Mesothelial cell of epicardium (in vitro differentiated cells): ENCODE results near the gene FIGNL2. TPM values are rescaled to one million over a fixed set of nuclear protein-coding genes. Genes with fewer than 3 reads are reported as not detected.

Experiments
- DNase-seq, 2 experiments: peaks; one replicate each; pipeline ENCODE4 v3.0.0; 2021; ENCODE audit warnings: low spot score in 2 of 2; ENCODE audit not compliant: unreplicated experiment in 2 of 2
- H3K27ac Mint-ChIP-seq: 2 replicates; pipeline ENCODE4 v1.8.0; 2021; ENCODE audit warnings: mixed read lengths
- H3K27me3 Mint-ChIP-seq: 2 replicates; pipeline ENCODE4 v1.8.0; 2021; ENCODE audit warnings: low read depth, mixed read lengths
- H3K36me3 Mint-ChIP-seq: 2 replicates; pipeline ENCODE4 v1.8.0; 2021; ENCODE audit warnings: mixed read lengths
- H3K4me1 Mint-ChIP-seq: 2 replicates; pipeline ENCODE4 v1.8.0; 2021; ENCODE audit warnings: mixed read lengths
- H3K4me3 Mint-ChIP-seq: 2 replicates; pipeline ENCODE4 v1.8.0; 2021; ENCODE audit warnings: mild to moderate bottlenecking, moderate library complexity, mixed read lengths
- H3K9me3 Mint-ChIP-seq: 2 replicates; pipeline ENCODE4 v1.8.0; 2021; ENCODE audit warnings: mixed read lengths
- total RNA-seq: library from RNA; stranded (reverse); gene quantifications from 3 replicates; pipeline ENCODE4 v1.2.1, GENCODE V29; 2021
- TF ChIP-seq, protein P1 (sequence below): fragments of 200-600 bp; sonication (generic); IDR thresholded peaks from one replicate; pipeline ENCODE4 v1.5.0; 2021; ENCODE audit warnings: antibody characterized with exemption; ENCODE audit not compliant: unreplicated experiment

FIGNL2 gene, protein sequence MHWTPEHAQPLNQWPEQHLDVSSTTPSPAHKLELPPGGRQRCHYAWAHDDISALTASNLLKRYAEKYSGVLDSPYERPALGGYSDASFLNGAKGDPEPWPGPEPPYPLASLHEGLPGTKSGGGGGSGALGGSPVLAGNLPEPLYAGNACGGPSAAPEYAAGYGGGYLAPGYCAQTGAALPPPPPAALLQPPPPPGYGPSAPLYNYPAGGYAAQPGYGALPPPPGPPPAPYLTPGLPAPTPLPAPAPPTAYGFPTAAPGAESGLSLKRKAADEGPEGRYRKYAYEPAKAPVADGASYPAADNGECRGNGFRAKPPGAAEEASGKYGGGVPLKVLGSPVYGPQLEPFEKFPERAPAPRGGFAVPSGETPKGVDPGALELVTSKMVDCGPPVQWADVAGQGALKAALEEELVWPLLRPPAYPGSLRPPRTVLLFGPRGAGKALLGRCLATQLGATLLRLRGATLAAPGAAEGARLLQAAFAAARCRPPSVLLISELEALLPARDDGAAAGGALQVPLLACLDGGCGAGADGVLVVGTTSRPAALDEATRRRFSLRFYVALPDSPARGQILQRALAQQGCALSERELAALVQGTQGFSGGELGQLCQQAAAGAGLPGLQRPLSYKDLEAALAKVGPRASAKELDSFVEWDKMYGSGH
- total RNA-seq = 4.8 to 5.2 TPM (median 5.2 TPM) in 3 replicates

DNA sequence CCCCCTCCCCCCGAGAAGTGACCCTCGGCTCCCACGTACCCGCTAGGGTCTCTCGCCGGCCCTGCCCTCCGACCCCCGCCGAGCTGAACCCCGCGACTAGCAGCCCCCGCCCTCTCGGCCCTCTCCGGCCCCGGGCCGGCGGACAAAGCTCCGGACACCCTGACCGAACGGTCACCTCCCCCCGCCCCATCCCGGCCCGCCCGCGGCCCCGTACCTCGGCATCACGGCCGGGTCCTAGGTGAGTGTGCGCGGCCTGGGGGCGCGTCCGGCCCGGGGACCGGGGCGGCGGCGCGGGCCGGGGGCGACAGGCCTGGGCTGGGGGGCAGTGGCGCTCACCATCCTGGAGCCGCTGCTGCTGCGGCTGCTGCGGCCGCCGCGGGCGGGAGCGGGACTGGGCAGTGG, at the start of gene FIGNL2:
FIGNL2 (minus strand) TSS at position 393 of the 402 bp plus-strand sequence. CDS start 26,305 bp downstream, outside the sequence.
- TF ChIP-seq, protein P1, sequence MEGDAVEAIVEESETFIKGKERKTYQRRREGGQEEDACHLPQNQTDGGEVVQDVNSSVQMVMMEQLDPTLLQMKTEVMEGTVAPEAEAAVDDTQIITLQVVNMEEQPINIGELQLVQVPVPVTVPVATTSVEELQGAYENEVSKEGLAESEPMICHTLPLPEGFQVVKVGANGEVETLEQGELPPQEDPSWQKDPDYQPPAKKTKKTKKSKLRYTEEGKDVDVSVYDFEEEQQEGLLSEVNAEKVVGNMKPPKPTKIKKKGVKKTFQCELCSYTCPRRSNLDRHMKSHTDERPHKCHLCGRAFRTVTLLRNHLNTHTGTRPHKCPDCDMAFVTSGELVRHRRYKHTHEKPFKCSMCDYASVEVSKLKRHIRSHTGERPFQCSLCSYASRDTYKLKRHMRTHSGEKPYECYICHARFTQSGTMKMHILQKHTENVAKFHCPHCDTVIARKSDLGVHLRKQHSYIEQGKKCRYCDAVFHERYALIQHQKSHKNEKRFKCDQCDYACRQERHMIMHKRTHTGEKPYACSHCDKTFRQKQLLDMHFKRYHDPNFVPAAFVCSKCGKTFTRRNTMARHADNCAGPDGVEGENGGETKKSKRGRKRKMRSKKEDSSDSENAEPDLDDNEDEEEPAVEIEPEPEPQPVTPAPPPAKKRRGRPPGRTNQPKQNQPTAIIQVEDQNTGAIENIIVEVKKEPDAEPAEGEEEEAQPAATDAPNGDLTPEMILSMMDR = no peak
- H3K27me3 Mint-ChIP-seq = no peaks in the 10 kb centered on the region
- H3K36me3 Mint-ChIP-seq = no peaks in the 10 kb centered on the region
- H3K4me3 Mint-ChIP-seq = peak within 1 kb of the TSS; percentile 79
- no peak for DNase-seq
- H3K4me1 Mint-ChIP-seq = peaks cover 36% of the 10 kb centered on the region
- H3K27ac Mint-ChIP-seq = peak within 1 kb of the TSS; percentile 53
- H3K9me3 Mint-ChIP-seq = no peaks in the 10 kb centered on the region

DNA sequence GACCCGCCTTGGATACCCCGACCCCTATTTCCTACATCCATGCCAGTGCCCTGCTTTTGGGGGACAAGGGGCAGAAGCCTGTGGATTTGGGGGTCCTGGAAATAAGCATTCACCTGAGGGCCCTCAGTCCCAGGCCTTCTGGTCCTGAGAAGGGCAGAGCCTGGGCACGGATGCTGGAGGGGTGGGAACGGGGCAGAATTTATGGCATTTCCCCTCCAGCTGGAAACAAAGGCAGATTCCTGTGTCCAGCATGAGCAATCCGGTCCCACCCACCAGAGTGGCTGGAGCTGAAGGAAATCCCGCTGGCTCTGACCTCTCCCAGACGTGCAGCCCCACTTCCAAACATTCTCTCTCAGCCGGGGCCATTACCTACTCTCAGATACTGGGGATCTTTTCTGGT, 48.7 kb upstream of the FIGNL2 start:
- Mint-ChIP-seq H3K4me3 (no peak overlapping the region), H3K36me3 (no peaks in the 10 kb centered on the region), H3K27me3 (peaks cover 2% of the 10 kb centered on the region), H3K9me3 (no peaks in the 10 kb centered on the region), H3K4me1 (peaks cover 7% of the 10 kb centered on the region), H3K27ac (no peak overlapping the region)
- TF ChIP-seq, protein P1 = no peak
- no peak for DNase-seq

DNA sequence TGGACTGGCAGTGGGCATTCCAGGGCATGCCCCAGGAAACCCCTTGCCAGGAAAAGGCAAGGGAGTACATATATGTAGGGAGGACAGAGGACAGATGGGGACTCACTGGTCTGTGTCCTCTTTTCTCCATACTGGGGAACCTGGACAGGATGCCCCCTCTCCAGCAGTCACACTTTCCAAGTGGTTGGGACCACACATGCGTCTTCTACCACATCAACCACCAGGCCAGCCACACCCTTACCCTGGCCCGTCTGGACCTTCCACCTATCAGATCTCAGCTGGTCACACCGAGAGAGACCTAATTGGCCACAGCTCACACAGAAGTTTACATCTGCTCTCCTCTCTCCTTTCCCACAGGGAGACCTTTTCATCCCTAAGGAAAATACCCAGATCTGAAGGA, 47.7 kb upstream of the FIGNL2 start:
- H3K27me3 Mint-ChIP-seq = peaks cover 2% of the 10 kb centered on the region
- no peak for DNase-seq
- H3K9me3 Mint-ChIP-seq = no peaks in the 10 kb centered on the region
- no peaks in the 10 kb centered on the region for H3K36me3 Mint-ChIP-seq
- H3K27ac Mint-ChIP-seq = no peak overlapping the region
- H3K4me3 Mint-ChIP-seq = no peak overlapping the region
- peaks cover 5% of the 10 kb centered on the region for H3K4me1 Mint-ChIP-seq
- TF ChIP-seq, protein P1 = no peak

DNA sequence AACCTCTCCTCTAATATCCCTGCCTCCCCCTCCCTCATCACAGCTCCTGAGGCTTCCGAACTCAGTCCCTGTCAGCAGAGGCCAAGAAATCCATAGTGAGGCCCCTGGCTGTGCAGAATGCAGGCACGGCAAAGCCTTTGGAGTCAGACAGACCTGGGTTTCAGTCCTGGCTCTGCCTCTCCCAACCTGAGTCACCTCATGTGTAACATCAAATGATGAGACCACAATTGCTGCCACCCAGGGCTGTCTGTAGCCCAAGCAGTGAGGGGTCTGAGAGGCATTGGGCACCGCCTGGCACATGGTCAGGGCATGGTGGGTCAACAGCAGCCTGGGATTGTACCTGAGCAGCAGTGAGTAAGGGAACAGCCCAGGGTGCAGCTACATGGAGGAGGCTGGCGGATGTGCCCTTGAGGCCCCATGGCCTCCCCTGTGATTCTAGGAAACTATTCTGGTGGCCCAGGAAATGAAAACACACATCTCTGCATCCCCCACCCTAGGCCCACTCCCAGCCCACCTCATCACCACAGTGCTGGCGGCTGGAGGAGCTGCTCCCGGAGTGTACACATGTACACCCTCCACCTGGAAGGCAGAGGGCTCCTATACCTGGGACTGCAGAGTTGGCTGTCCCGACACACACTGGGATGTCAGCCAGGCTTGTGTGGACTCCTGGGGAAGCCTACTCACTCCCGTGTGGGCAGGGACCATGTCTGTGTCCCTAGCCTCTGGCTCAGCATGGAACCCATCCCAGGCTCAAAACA, 47.0 kb upstream of the FIGNL2 start:
- DNase-seq = no peak
- Mint-ChIP-seq H3K36me3 (no peaks in the 10 kb centered on the region), H3K27me3 (peaks cover 2% of the 10 kb centered on the region), H3K4me1 (peaks cover 5% of the 10 kb centered on the region), H3K27ac (no peak overlapping the region), H3K9me3 (no peaks in the 10 kb centered on the region), H3K4me3 (no peak overlapping the region)
- TF ChIP-seq, protein P1 = no peak

DNA sequence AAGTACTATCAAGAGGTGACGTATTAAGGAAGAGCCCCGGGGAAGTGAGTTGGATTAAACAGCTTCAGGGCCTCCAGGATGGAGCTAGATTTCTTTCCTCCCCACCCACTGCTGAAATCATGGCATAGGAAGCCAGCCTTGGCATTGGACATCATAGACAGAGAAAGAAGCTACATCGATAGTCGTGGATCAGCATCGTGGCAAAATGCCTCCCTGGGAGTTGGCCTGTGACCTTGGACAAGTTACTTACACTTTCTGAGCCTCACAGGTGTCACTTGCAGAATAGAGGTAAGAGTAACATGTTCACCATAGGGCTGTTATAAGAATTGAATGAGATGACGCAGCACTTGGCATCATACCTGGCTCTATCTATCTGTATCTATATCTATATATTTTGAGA, 45.3 kb upstream of the FIGNL2 start:
- Mint-ChIP-seq H3K36me3 (no peaks in the 10 kb centered on the region), H3K9me3 (no peaks in the 10 kb centered on the region), H3K27me3 (peaks cover 2% of the 10 kb centered on the region), H3K4me1 (peaks cover 5% of the 10 kb centered on the region), H3K27ac (no peak overlapping the region), H3K4me3 (no peak overlapping the region)
- no peak for DNase-seq
- TF ChIP-seq, protein P1 = no peak
